Hepatocyte (in vitro differentiated cells): Measurements from ENCODE around the gene BCL2. TPM values are rescaled to one million over a fixed set of nuclear protein-coding genes. Genes with fewer than 3 reads are reported as not detected.

Experiments used
- DNase-seq: peaks from one replicate; pipeline ENCODE4 v3.0.0-alpha.2; 2016; ENCODE audit warnings: low spot score
- H2AFZ ChIP-seq: fragments of 200-600 bp; sonication (generic); 2 replicates; pipeline ENCODE4 v1.6.0; 2016; ENCODE audit warnings: antibody characterized with exemption, mild to moderate bottlenecking
- H3K27ac ChIP-seq: fragments of 200-600 bp; sonication (generic); 2 replicates; pipeline ENCODE4 v1.5.1; 2016; ENCODE audit warnings: mild to moderate bottlenecking
- H3K27me3 ChIP-seq: fragments of 200-600 bp; sonication (generic); 2 replicates; pipeline ENCODE4 v1.6.1; 2016
- H3K36me3 ChIP-seq: fragments of 200-600 bp; sonication (generic); replicated peaks from 2 replicates; pipeline ENCODE4 v1.5.1; 2016; ENCODE audit warnings: low read depth; ENCODE audit not compliant: insufficient read depth
- H3K4me1 ChIP-seq: fragments of 200-600 bp; sonication (generic); 2 replicates; pipeline ENCODE4 v1.5.1; 2016; ENCODE audit warnings: mild to moderate bottlenecking, moderate library complexity; ENCODE audit not compliant: insufficient read depth
- H3K4me2 ChIP-seq: fragments of 200-600 bp; sonication (generic); 2 replicates; pipeline ENCODE4 v1.6.0; 2016
- H3K4me3 ChIP-seq: fragments of 200-600 bp; sonication (generic); 2 replicates; pipeline ENCODE4 v1.5.1; 2016; ENCODE audit warnings: mild to moderate bottlenecking
- H3K79me2 ChIP-seq: fragments of 200-600 bp; sonication (generic); 2 replicates; pipeline ENCODE4 v1.6.0; 2017; ENCODE audit warnings: mild to moderate bottlenecking
- H3K9me2 ChIP-seq: fragments of 200-600 bp; sonication (generic); replicated peaks from 2 replicates; pipeline ENCODE4 v1.6.0; 2017; ENCODE audit warnings: mild to moderate bottlenecking; ENCODE audit not compliant: insufficient read depth
- H3K9me3 ChIP-seq: fragments of 200-600 bp; sonication (generic); 2 replicates; pipeline ENCODE4 v1.5.1; 2016; ENCODE audit warnings: low read depth, mild to moderate bottlenecking
- H4K20me1 ChIP-seq: fragments of 200-600 bp; sonication (generic); 2 replicates; pipeline ENCODE4 v1.6.0; 2016; ENCODE audit warnings: mild to moderate bottlenecking; ENCODE audit not compliant: insufficient read depth, poor library complexity, severe bottlenecking
- CTCF ChIP-seq: fragments of 200-600 bp; sonication (generic); IDR thresholded peaks from 2 replicates; pipeline ENCODE4 v1.5.1; 2016; ENCODE audit warnings: antibody characterized with exemption, mild to moderate bottlenecking; ENCODE audit not compliant: poor library complexity
- EZH2 ChIP-seq: fragments of 200-600 bp; sonication (generic); IDR thresholded peaks from 2 replicates; pipeline ENCODE4 v1.6.1; 2016; ENCODE audit warnings: antibody characterized with exemption, mild to moderate bottlenecking, borderline replicate concordance
- EZH2phosphoT487 ChIP-seq: fragments of 200-600 bp; sonication (generic); IDR thresholded peaks from one replicate; pipeline ENCODE4 v1.6.1; 2018; ENCODE audit warnings: antibody characterized with exemption, mild to moderate bottlenecking, low read depth, moderate library complexity; ENCODE audit not compliant: unreplicated experiment, severe bottlenecking
- WGBS: methylation state at CpG from one replicate; pipeline ENCODE4 v1.1.6; 2016; ENCODE audit warnings: low lambda C conversion rate; ENCODE audit errors: missing lambda C conversion rate; 5-methylcytosine and 5-hydroxymethylcytosine counted together
- polyA plus RNA-seq: library from polyadenylated mRNA; unstranded; fragments of >200 nt; fragmentation: Nextera tagmentation; extraction: Ambion mirVana; gene quantifications from 2 replicates; pipeline ENCODE4 v1.2.1, GENCODE V29; 2016
- total RNA-seq: library from RNA; depleted of rRNA; stranded (reverse); fragments of >200 nt; gene quantifications from 2 replicates; pipeline ENCODE4 v1.2.3, GENCODE V29; 2014

Gene BCL2
- total and polyA plus RNA-seq, 2 experiments from 2014 or later = 1.0 to 11.4 TPM

GRCh38 chr18:63197246-63197869 is 122.2 kb downstream of the BCL2 start:
- Histone ChIP-seq H3K27ac (no peak overlapping the region), H3K36me3 (no peaks in the 10 kb centered on the region), H3K4me1 (peaks cover 9% of the 10 kb centered on the region), H3K4me2 (no peak overlapping the region), H3K27me3 (peaks cover 8% of the 10 kb centered on the region), H3K9me3 (no peaks in the 10 kb centered on the region), H3K9me2 (no peaks in the 10 kb centered on the region), H3K4me3 (no peak overlapping the region), H3K79me2 (no peaks in the 10 kb centered on the region), H2AFZ (no peak overlapping the region), H4K20me1 (no peaks in the 10 kb centered on the region)
- no peak for TF ChIP-seq EZH2phosphoT487
- no peak for TF ChIP-seq CTCF
- TF ChIP-seq EZH2 = no peak
- 65% methylated on average over 8 of the region's 8 CpGs for WGBS
- DNase-seq = no peak

GRCh38 chr18:63195326-63196159 is 124.0 kb downstream of the BCL2 start:
- Histone ChIP-seq H3K9me3 (no peaks in the 10 kb centered on the region), H3K4me2 (no peak overlapping the region), H3K4me3 (no peak overlapping the region), H2AFZ (no peak overlapping the region), H3K79me2 (no peaks in the 10 kb centered on the region), H3K36me3 (no peaks in the 10 kb centered on the region), H3K9me2 (no peaks in the 10 kb centered on the region), H3K27ac (no peak overlapping the region), H4K20me1 (no peaks in the 10 kb centered on the region), H3K4me1 (peaks cover 9% of the 10 kb centered on the region), H3K27me3 (peaks cover 8% of the 10 kb centered on the region)
- TF ChIP-seq EZH2 (no peak), EZH2phosphoT487 (no peak), CTCF (no peak)
- DNase-seq = no peak
- 72% methylated on average over 4 of the region's 4 CpGs for WGBS

GRCh38 chr18:63192885-63193349 is 126.7 kb downstream of the BCL2 start:
- Histone ChIP-seq H3K27ac (no peak overlapping the region), H3K27me3 (peaks cover 8% of the 10 kb centered on the region), H3K79me2 (no peaks in the 10 kb centered on the region), H3K4me1 (peaks cover 18% of the 10 kb centered on the region), H3K4me2 (no peak overlapping the region), H3K9me3 (no peaks in the 10 kb centered on the region), H2AFZ (no peak overlapping the region), H3K4me3 (no peak overlapping the region), H3K36me3 (no peaks in the 10 kb centered on the region), H4K20me1 (no peaks in the 10 kb centered on the region), H3K9me2 (no peaks in the 10 kb centered on the region)
- WGBS = 81% methylated on average over 3 of the region's 3 CpGs
- no peak for DNase-seq
- no peak for TF ChIP-seq CTCF
- TF ChIP-seq EZH2phosphoT487 = no peak
- no peak for TF ChIP-seq EZH2
